ENCODE data around the gene PHEX.
"Not testable (repeated sequence)": the region's sequence is repeated elsewhere in the genome, so short reads cannot be mapped to it uniquely, and the experiment has no call there.

Gene PHEX

DNA sequence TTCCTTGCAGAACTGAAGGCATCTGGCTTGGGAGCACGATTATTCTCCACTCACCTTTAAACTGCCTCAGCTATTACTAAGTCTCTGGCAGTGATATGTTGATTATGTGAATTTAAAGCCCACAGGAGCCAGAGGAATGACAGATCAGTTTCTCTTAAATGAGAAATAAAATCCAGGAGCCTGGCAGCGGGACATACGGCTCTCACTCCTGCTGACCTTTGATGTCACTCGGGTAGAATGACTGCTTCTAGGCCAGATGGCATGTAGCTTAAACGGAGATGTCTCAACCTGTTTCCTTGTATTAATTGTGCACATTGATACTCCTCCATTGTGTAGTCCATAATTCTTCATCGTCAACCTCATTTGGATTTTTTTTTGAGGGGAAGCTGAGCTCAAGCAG lies 236.6 kb downstream of the PHEX start:
- no peak for DNase-seq

DNA sequence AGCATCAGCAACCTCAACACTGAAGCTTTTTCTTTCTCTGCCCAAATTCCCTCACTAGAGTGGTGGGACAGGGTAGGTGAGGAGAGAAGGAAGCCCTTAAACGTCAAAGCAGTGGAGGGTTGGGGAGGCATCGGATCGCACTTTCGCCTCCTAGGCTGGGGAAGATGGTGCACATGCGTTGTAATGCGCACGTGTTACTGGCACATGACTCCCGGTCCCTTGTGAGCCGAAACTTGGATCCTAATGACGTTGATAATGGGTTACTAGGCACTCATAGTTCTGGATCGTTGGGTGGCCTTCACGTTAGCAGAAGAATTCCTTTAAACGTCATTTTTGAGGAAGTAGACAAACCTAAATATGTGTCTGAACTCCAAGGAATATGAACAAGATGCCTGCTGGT lies 240.5 kb downstream of the PHEX start, which contains the start of gene CBLL2:
CBLL2 (plus strand) TSS at position 301 of the 400 bp plus-strand sequence; CDS start at position 380, 79 bp downstream.
- no peak for DNase-seq

DNA sequence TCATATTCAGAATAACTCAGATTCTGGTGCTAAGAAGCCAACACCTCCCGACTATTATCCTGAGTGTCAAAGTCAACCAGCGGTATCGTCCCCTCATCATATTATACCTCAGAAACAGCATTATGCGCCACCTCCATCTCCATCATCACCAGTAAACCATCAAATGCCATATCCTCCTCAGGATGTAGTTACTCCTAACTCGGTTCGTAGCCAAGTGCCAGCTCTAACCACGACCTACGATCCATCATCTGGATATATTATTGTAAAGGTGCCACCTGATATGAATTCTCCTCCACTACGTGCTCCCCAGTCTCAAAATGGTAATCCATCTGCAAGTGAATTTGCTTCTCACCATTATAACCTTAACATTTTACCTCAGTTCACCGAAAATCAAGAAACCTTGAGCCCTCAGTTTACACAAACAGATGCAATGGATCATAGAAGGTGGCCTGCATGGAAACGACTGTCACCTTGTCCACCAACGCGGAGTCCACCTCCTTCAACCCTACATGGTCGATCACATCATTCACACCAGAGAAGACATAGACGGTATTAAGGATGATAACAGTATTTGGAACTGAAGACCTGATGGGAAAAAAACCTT lies 241.7 kb downstream of the PHEX start:
- no peak for DNase-seq

DNA sequence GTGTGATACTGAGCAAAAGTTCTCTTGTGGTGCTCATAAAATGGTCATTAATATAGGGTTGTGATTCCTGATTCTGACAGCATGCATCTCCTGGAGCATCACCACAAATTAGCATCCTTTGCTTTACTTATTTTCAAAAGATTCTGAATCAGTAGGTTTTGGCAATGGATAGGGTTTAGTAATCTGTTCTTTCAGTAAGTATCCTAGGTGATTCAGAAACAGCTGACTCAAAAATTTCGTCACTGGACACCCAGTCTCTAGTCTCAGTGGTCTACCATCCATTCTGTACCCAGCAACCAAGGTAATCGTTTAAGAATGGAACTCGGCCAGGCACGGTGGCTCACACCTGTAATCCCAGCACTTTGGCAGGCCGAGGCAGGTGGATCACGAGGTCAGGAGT lies 244.7 kb downstream of the PHEX start:
- DNase-seq: no peak

DNA sequence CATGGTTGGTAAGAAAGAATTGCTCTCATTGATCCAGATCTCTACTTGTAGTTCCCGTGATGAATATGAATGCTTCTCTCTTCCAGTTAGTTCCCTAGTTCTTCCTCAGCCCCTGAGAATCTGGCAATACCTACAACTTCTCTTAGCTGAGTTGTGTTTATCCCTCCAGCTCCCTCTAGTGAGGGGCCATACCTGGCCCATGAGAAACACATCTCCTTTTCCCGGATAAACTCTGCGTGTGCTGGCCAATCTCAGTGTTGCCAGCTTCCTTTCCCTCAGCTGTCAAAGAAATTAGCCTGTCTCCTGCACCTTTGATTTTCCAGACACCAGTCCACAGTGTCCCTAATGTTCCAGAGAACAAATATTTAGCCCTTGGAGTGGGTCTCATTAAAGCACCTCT lies 246.2 kb downstream of the PHEX start:
- DNase-seq: no peak

DNA sequence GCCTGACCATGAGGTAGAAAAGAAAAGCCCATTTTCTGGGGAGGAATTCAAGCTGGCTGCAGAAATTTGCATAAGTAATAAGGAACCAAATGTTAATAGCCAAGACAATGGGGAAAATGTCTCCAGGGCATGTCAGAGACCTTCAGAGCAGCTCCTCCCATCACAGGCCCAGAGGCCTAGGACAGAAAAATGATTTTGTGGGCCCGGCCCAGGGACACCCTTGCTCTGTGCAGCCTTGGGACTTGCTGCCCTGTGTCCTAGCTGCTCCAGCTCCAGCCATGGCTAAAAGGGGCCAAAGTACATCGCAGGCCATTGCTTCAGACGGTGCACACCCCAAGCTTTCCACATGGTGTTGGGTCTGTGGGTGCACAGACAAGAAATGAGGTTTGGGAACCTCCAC lies 257.1 kb downstream of the PHEX start:
- not testable (repeated sequence) for DNase-seq

DNA sequence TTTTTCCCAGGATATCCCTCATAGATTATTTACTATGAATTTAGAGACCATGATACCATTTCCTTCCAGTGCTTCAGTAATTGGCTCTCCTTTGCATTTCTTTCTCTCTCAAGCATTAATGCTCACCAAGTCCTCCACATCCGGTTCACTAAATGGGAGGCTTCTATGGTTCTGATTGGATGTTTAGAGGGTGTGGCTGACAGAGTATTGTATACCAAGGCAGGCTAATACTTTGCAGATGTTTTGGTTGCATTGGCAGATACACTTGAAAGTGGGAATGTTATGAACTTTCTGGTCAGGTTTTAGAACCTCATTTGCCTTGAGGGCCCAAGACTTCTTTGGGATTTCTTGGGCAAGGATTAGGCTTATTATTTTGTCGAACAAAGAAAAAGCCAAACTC lies 264.7 kb downstream of the PHEX start:
- no peak for DNase-seq

DNA sequence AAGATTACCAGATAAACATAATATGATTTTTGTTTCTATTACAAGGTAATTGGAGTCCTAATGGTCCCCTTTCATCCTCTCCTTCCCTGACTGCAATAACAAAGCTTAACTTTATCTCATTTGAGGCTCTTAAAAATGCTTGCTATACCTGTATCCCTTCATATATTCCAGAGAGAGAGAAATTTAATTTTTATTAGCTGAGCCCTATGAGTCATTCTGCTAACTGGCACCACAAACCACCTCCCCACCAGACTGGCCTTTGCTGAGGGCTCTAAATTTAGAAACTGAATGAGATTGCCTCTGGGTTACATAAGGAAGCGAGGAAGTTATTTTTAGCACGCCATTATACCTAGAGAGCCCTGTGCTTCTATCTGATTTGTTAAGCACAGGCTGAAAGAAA lies 268.0 kb downstream of the PHEX start:
- peak; percentile 25 to 44 for DNase-seq

Data from Kasumi-1 (cell line).